NCI-H446 (cell line): ENCODE results near the gene SLC38A2.
A peak's percentile ranks its signal among the peaks of the same experiment; 100 is the strongest.

Experiments used
- DNase-seq, 2 experiments: peaks; one replicate each; lab custom pipeline; 2025; lab: John Stamatoyannopoulos, UW

SLC38A2 gene

DNA sequence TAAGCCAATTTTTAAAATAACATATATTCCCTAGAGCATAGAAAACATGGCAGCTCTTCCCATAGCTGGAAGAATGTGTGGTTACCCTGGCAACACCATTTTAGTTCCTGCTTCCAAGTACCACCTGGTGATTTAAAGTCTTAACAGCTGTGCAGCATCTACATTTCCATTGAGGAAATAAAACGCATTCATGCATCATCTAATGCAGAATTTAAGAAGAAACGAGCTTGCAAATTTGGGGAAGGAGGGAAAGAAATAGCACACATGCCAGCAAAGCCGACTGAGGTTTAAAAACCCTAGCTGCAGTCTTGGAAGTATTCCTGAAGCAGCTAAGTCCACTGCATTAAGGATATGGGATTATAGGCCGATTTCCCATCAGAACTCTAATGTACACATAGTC, 22.8 kb upstream of the SLC38A2 start:
- DNase-seq, result peak in 1 of 2 experiments; percentile 55

DNA sequence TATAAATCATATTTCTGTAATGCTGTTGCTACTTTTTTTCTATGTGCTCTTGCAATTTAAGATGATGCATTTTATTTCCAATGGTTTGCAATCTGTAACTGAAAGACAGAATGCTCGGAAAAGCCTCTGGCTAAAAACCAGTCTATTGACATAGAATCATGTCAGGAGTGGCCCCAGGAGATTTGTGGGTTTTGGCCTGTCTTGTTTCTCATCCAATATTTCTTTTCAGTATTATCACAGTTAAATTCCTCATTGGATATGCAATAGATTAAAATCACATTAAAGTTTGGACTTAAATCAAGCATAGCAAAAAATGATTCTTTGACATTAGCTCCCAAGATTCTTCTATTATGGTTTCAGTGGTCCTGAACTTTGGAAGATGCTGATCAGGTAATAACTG, 19.1 kb upstream of the SLC38A2 start:
- no peak for DNase-seq

DNA sequence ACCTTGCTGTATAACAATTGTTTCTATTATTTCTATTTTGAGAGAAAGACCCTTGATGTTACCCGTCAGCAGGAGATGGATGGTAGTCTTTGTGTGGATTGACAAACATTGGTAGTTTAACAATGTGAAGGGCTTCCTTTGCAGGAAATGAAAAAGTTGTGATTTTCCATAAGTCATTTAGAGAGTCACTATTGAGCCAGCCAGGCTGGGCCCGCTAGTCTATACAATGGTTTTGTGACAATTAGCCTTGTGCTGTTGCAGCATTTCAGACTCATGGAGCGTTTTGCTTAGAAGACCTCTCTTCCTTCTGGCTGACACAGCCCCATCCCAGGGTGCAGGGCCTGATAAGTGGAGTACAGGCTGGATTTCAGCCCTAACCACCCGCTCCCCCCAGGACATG, 18.3 kb upstream of the SLC38A2 start:
- DNase-seq, result no peak

DNA sequence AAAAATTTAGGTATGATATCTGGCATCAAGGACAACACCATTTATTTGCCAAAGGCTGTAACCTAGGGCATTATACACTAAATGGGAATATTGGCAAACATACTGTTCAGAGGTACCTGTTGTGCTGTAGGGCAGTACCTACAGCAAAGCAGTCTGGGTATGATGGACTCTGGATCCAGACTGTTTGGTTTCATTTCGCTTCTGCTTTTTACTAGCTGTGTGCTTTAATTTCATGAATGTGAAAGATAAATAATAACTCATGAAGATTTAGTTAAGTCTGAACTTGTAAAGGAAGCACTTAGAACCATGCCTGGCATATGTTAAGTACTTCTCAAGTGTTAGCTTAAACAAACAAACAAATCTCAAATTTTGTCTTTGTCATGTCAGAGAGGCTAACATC, 17.7 kb upstream of the SLC38A2 start:
- DNase-seq, result no peak

DNA sequence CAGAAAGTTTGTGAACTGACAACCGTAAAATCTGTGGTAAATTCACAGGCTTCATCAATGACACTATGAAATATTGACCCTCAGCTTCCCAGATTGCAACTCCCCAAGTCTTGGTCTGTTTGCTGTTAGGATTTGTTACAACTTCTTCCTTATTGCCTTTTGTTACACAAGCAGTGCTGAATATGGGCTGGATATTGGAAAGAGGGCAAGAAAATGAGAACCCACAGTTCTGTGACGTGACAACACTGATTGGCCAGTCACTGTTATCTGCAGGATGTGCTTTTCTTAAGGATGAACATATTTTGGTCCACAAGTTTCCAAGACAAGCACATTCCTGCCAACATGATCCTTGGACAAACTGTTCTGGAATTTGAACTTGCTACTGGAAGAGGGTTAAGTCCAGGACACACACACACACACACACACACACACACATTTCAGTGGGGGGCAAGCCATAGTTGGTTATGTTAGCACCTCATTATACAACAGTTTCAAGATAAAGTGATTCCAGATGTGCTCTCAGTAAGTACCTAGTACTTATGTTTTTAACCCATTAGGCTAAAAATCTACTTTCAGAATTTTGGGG, 16.6 kb upstream of the SLC38A2 start:
- DNase-seq, result no peak

DNA sequence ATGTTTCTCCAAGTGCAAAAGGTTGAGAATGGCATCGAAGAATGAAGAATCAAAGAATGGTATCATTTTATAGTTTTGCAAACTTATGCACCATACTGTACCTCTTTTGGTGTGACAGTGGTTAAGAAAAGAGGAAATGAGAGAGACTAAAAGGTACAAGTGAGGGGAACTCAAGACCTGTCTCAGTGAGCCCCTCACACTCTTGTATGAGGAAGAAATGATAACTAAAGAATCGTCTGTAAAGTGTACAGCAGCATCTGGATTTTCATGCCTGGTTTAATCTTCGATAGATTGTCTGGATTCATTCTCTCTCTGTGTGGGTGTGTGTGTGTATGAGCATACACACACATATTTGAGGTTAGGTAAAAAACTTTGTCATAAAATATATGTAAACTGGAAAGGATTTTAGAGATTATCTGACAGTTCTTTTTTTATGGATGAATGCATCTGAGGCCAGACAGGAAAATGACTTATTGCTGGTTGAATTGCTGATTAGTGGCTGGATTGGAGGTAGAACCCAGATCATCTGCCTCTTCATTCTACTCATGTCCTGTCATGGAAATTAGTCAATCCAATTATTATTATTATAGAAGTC, 16.0 kb upstream of the SLC38A2 start:
- DNase-seq, result no peak

DNA sequence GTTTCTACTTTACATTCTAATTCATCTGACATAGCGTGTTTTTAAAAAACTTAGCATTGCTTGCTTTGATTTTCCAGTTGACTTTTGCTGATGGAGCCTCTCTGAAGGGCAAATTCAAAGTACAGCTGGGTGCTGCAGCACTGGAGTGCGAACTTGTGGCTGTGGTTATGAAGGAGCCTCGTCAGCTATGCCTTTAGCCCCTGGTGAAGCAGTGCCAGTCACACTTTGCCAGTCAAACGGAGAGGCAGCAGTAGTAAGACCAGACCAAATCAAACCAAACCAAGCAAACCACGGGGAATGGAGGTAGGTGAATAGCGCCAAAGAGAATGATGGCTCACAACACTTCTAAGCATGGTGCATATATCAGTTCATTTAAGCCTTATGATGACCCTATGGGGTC, 15.1 kb upstream of the SLC38A2 start:
- no peak for DNase-seq

DNA sequence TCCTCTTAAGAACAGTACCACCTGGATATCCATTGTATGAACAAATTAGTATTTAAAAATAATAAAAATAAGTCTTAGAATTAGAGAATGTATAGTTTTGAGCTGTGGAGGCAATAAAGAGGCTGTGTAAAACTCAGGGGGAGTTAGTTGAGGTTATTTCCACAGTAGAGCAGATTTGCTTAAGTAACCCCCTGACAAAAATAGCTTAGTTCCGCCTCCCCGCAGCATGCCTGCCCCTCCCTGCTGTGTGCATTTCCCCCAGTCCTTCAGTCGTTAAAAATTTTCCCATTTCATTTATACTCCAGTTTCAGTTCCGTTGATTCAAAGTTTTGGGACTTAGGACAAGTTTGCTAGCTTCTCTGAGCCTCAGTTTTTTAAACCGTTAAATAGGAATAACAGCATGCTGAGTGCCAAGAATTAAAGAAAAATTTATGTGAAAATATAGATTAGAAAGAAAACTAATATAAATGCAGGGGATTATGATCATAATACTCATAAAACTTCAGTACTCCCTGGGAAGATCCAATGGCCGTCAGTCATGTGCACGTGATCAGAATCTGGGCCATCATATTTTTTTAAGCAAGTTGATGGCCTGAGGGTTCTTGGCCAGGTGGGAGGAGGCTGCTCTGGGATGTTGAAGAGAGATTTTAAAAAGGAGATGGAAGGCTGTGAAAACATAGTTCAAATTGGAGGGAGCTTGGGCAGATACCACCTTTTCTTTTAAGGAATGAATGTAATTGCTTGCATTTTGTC, 14.5 kb upstream of the SLC38A2 start:
- no peak for DNase-seq

DNA sequence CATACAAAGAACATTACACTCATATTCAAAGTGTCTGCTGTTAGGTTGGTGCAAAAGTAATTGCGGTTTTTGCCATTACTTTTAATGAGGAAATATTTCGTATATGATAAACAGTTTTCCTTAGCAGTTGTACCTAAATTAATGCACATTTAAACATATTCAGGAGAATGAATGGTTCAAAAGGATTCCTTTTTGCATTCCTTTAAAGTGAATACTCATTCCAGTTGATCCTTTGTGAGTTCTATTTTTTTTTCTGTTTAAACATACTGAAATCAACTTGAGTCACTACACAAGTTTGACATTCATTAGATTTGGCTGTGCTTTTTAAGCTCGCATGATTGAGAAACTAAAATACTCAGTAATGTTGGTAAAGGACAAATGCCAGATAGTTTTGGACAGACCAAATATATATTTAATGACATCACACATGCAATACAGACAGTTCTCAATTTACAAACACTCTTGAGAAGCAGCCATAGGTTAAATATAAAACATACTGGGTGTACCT, 13.8 kb upstream of the SLC38A2 start:
- DNase-seq, result no peak

DNA sequence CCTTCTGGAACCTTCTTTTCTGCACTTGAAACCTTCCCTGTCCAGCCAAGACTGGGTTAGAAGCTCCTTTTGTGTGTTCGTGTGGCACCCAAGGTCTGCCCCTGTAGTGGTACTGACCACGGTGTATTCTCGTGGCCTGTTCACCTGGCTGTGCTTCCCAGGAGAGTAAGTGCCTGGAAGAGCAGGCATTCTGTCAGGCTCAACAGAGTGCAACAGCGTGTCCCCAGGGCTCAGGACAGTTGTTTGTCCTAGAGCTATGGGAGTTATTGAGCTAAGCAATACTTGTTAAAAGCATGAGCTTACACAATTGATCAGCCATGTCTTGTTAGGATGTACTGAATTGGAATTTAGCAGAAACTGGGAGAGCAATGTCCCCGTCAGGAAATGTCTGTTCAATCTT, 12.9 kb upstream of the SLC38A2 start:
- DNase-seq, result no peak

DNA sequence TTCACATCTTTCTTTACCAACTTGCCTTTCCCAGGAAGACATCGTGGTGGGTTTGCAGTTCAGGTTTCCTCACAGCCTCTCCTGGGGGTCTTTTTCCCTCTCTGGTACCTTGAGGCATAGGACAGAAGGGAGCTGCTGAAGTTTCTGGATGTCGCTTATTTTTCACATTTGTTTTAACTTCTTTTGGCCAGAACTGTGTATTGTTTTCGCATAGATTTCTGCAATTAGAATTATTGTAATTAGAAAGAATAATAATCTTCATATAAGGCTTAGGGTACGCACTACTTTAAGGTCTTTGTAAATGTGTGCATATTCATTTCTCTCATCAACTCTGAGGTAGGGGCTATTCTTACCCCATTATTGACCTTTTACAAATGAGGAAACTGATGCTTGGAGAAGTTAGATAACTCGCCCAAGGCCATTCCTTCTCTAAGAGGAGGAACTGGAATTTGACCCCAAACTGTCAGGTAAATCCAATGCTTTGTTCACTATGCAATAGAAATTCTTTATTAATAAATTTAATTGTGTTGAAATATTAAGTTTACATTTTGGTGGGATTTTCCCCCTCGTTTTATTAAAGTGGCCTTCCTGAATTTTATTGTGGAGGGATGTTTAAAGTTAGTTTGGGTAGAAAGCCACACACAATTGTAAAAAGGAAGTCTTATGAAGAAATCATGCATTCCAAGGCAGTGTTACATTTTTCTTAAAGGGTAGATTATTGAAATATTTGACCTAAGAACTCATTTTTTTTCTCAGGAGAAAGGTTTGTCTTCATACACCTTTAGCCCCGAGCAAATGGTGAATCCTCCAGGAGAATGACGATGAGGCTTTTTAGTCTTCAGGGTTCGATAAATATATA, 12.1 kb upstream of the SLC38A2 start:
- DNase-seq, result no peak

DNA sequence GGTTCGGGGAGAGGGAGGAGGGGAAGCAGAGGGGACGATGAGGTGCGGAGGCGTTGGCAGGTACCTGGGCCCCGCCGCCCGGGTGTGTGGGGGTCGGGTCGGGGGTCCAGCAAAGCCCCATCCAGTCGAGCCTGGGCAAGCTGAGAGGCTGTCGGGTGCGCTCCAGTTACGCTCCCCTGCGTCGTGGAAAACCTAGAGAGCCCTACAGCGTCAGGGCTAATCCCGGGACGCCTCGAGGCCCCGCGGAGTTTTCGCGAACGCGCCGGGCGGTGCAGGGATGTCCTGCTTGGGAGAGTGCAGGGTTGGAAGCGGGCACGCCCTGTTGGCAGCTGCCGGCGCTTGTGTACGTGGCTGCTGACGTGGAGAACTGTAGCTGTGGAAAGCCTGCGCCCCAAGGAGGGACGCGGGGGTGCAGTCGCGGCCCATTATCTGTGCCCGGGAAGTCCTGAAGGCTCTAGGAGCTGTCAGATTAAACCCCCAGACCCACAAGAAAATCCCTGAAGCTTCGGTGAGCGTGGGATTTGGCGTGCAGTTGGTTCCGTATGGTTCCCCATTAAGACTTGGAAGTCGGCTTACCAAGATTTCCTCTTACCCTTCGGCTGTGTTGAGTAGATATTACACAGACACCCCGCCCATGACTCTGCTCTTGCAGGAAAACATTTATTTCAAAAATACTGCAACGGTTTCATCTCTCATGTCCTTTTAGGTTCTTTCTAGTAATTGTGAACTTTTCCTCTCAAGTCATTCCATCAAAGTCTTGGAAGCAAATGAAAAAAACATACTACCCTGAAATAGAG, 11.3 kb upstream of the SLC38A2 start:
- peak; percentile 53 to 75 for DNase-seq

DNA sequence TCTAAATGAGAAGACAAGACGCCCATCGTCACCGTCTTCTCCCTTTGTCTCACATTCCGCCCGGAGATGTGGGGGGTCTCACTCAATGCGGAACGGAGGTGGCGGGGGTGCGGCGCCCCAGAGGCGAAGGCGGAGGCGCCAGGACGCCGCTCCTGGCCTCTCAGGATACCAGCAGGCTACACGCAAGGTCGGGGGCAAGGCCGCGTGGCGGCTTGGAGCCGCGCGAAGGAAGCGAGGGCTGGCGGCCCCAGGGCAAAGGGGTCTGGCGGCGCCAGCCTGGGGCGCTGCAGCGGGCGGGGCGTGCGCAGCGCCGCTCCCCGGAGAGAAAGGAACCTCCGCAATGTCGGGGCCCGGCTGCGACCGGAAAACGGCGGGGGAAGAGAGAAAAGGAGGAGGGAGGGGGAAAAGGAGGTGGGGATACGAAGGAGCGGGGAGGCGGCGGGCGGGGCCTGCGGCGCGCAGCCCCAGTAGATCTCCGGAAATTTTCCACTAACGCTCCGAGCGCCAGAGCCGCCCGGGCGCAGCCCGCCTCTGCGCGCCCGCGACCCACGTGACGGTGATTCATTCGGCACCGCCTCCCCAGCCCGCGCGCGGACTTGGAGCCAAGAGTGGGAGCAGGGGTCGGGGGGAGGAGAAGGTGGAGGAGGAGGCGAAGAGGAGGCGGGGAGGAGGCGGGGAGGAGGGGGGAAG, 10.5 kb upstream of the SLC38A2 start:
- peak; percentile 77 to 96 for DNase-seq

DNA sequence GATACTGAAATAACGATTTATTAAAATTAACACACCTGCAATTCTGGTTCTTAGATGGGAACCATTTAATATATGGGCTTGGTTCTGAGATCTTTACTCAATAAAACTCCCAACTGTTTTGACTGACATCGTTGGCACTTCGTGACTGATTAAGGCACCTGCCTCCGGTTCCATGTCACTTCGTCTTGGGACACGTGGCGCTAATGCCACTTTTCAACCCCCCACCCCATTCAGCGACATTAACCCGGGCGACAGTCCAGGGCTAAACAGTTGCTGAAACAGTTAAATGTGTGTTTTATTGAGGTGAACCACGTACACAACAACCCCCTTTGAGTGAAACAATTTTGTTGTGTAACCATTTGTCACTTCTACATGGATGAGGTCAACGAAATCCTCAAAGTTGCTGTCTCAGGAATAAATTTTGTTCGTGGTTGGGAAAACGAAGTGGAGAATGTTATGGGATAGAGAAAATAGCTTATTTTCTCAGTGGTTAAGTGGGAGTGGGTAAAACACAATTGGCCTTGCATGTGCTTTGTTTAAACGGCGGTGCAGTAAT, 9.9 kb upstream of the SLC38A2 start:
- DNase-seq, result no peak

DNA sequence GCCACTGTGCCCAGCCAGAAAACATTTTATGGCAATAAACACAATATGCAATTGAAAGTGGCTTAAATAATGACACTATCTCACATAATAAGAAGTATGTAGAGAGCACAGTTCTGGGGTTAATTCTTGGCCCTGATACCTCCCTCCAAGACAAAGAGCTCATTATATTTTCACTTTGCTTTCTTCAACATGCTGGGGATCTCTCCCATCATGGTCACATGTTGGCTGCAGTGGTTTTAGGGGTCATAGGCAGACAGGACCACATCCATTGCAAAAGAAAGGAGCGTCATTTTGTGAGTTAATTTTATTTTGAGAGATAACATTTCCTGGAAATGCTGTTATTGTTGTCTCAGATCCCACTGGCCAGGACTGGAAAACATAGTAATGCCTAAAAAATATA, 8.3 kb upstream of the SLC38A2 start:
- DNase-seq, result no peak

DNA sequence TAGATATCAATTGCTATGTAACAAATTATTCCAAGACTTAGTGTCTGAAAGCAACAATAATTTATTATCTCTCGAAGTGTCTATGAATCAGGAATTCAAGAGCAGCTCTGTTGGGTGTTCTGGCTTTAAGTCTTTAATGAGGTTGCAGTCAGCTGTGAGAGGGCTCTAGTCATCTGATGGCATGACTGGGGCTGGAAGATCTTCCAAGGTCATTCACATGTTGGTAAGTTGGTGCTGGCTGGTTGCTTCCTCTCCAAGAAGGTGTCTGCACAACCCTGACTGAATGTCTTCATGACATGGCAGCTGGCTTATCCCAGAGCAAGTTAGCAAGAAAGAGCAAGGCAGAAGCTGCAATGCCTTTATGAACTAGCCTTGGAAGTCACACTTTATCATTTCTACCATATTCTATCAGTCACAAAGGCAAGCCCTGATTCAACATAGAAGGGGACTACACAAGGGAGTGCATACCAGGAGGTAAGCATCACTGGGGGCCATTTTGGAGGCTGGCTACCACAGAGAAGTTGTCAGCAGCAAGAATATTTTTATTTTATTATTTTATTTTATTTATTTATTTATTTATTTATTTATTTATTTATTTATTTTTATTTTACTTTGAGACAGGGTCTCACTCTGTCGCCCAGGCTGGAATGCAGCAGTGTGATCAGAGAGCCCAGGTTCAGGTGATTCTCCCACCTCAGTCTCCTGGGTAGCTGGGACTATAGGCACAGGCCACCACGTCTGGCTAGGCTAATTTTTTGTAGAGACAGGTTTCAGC, 7.6 kb upstream of the SLC38A2 start:
- DNase-seq, result no peak

DNA sequence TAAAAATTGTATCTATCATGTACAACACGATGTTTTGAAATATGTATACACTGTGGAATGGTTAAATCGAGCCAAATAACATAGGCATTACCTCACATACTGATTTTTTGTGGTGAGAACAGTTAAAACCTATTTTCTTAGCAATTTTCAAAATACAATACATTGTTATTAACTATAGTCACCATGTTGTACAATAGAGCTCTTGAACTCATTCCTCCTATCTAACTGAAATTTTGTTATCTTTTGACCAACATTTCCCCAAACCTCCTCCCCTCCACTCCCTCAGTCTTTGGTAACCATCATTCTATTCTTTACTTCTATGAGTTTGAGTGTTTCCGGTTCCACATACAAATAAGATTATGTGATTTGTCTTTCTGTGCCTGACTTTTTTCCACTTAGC, 6.8 kb upstream of the SLC38A2 start:
- no peak for DNase-seq

DNA sequence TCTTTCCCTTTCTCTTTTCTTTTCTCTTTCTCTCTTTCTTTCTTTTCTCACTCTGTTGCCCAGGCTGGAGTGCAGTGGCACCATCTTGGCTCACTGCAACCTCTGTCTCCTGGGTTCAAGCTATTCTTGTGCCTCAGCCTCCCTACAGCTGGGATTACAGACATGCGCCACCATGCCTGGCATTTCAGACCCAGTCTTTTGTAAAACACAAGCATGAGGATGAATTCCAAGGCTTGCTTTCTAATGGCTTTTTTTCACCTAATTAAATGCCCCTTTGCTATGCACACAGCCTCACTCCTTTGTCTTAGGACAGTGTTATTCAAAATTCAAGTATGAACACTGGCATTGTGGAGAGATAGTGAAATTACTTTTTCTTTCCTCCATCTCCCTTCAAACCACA, 6.0 kb upstream of the SLC38A2 start:
- DNase-seq, result no peak

DNA sequence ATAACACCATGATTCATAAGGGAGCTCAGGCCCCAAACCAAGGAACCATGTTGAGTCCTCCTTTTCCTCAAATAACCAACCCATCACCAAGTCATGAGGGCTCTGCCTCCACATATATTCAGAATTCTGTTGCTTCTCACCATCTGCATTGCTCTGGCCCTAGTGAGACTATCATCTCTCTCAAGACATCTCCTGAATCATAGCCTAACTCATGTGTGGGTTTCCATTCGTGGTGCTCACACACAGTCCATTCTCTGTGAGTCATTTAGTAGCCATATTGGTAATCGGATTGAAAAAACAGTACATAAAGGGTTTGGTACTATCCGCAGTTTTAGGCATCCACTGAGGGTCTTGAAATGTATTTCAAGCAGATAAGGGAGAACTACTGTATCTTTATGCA, 5.1 kb upstream of the SLC38A2 start:
- no peak for DNase-seq

DNA sequence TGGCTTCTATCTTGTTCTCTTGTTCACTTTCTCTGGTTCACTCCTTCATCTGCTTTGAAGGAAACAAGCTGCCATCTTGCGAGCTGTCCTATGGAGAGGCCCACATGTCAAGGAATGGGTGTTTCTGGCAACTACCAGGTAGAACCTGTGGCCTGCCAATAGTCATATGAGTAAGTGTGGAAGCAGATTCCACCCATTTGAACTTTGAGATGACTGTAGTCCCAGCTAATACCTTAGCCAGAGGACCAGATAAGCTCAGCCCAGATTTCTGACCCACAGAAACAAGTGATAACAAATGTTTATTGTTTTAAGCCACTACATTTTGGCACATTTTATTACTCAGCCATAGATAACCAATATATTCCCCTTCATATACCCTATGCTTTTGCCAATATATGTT, 4.0 kb upstream of the SLC38A2 start:
- no peak for DNase-seq
